ENCODE measurements around the gene PRDX1.
"Not testable (repeated sequence)": the region's sequence is repeated elsewhere in the genome, so short reads cannot be mapped to it uniquely, and the experiment has no call there.

Gene PRDX1

GRCh38 chr1:45503462-45504360 lies 18.0 kb downstream of the PRDX1 start:
- no peak for DNase-seq (ENCODE audit: low read depth)

- no peak for DNase-seq (ENCODE audit: low read depth)
Observed at GRCh38 chr1:45501505-45501859, 20.2 kb downstream of the PRDX1 start.

DNA sequence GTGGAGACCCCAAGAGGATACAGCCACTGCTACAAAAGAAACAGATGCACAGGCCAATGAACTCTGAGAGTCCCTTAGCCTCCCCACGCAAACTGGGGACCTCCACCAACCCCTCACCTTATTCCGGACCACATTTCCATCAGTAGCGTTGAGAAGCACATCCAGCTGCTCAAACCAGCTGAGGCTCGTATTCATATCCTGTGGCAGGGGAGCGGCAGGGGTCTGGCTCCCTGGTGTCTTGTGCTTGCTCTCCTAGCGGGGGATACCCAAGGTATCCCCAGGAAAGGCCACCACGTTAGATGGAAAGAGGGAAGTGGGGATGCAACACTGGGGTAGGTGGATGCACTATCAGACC lies 22.3 kb downstream of the PRDX1 start:
- DNase-seq (ENCODE audit: low read depth), result no peak

GRCh38 chr1:45498279-45498678 lies 23.4 kb downstream of the PRDX1 start:
- no peak for DNase-seq (ENCODE audit: low read depth)

DNA sequence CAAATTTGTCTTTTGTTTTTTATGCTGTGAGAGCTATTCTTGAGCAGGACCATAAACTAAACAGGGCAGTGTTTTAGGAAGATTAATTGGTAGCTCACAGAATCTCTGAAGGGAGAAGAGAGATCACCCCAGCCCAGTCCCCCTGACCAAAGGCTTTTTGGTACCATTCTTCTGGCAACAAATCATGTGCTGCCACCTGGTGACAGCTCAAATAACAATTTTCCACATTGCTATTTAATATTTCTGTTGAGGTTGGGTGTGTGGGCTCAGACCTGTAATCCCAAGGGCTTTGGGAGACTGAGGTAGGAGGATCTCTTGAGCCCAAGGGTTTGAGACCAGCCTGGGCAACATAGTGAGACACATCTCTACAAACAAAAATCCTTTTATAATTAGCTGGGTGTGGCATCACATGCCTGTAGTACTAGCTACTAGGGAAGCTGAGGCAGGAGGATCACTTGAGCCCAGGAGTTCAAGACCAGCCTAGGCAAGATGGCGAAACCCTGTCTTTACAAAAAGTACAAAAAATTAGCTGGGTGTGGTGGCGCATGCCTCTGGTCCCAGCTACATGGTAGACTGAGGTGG lies 28.5 kb downstream of the PRDX1 start:
- peak; percentile 51 for DNase-seq (ENCODE audit: low read depth)

GRCh38 chr1:45492691-45493090 lies 29.0 kb downstream of the PRDX1 start:
- no peak for DNase-seq (ENCODE audit: low read depth)

DNA sequence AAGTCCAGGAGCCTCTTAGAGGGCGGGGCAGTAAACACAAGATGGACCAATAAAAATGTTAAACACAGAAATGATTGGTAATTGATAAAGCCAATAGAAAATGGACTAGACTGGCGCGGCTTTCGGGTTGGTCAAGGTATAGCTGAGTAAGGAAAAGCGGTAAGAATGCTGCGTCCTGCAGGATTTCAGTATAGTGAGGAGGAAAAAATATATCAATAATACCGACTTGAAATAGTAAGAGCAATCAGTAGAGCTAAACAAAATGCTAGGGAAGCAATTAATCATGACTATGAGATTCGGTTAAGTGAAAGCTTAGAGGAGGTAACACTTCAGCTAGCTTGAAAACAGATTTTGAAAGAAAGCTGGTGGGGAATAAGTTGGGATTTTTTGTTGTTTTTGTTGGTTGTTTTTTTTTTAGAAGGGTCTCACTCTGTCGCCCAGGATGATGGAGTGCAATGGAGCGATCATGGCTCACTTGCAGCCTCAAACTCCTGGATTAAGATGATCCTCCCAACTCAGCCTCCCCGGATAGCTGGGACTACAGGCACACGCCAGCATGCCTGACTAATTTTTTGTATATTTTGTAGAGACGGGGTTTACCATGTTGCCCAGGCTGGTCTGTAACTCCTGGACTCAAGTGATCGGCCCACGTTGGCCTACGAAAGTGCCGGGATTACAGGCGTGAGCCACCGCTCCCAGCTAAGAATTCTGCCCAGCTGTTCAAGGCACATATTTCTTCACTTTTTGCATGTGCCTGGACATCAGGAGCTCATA lies 30.0 kb downstream of the PRDX1 start:
- no peak for DNase-seq (ENCODE audit: low read depth)

DNA sequence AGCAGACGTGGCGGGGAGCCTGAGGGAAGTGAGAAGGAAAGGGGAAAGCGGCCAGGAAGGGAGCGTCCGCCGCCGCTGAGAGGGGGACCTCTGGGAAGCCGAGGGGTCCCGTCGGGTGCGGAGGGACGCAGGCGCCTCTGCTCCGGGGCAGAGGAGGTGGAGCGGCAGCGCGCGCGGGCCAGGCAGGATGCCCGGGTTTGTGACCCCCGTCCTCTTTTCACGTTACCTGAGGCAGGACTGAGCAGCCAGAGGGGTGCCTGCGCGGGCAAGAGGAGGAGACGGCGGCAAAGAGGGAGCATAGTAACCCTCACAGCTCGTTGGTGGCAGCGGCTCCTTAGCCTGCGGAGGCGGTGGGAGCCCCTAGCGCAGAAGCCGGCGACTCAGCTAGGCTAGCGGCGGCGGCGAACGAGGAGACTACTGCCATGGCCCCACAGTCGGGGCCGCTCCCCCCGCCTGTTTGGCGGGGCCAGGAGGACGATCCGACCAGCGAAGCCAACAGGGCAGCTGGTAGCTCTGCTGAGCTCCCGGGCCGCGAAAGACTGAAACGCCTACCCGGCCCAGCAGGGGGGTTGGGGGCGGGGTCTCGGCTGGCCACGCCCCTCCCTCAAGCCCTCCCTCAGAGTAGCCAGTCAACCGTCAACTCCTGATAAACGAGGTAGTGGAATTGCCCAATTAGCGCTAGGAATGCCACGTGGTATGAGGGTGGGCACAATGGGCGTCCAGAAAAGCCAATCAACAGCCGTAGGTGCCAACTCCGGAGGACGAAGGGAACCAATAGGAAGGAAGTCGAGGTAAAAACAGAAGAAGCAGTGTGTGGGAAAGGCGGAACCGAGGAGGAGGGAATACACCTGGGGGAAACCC lies 30.8 kb downstream of the PRDX1 start, which contains the start of gene TESK2:
TSS of gene TESK2 (minus strand) at position 538 of the 861 bp plus-strand sequence. CDS start 33,378 bp downstream, outside the sequence.
- DNase-seq (ENCODE audit: low read depth), result peak; percentile 98

DNA sequence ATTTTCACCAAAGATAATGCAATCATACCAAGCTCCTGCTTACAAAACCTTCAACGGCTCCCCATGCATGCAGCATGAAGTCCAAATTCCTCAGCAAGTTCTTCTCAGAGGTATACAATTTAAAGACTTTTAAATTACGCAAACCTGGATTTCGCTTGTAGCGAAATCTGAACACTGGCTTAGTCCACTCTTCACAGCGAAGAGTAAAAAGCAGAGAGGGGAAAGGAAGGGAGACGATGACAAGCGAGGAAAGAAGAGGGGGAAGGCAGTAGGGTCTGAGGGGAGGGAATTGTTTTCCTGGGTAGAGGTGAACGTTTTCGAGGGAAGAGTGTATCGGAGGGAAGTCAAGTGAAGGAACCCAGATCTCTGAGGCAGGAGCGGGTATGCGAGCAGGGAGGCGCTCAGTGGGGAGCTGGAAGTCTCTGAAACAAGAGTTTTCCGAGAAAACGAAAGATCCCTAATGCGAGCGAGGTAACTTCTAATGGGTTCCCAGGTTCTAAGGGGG lies 31.5 kb downstream of the PRDX1 start:
- DNase-seq (ENCODE audit: low read depth), result no peak

DNA sequence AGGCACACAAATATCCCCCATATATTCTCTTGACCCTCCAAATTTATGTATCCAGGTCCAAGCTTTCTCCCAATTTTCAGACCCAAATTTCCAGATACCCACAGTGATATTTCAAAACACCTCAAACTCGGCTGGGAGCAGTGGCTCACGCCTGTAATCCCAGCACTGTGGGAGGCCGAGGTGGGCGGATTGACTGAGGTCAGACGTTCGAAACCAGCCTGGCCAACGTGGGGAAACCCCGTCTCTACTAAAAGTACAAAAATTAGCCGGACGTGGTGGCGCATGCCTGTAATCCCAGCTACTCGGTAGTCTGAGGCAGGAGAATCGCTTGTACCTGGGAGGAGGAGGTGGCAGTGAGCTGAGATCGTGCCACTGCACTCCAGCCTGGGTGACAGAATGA lies 32.3 kb downstream of the PRDX1 start:
- DNase-seq (ENCODE audit: low read depth), result not testable (repeated sequence)

DNA sequence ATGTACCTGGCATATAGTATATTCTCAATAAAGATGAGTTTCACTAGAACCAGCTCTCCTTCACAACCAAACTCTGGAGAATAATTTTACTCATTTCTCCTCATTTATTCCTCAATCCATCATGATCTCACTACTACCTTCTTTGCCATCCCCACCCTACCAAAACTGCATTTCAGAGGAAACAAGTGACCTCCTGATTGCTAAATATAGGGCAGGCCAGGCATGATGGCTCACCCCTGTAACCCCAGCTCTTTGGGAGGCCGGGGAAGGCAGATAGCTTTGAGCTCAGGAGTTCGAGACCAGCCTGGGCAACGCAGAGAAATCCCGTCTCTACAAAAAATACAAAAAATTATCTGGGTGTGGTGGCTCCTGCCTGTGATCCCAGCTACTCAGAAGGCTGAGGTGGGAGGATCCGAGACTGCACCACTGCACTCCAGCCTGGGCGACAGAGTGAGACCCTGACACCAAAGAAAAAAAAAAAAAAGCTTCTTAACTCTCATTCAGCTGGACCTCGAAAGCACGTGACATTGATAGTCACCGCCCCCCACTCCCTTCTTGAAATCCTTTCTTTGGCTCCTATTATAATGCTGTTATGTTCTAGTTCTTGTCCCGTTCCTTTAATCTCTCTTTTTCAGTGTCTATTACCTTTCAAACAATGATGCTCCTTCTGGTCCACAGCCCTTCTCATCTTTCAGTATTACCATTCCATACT lies 32.9 kb downstream of the PRDX1 start:
- no peak for DNase-seq (ENCODE audit: low read depth)

DNA sequence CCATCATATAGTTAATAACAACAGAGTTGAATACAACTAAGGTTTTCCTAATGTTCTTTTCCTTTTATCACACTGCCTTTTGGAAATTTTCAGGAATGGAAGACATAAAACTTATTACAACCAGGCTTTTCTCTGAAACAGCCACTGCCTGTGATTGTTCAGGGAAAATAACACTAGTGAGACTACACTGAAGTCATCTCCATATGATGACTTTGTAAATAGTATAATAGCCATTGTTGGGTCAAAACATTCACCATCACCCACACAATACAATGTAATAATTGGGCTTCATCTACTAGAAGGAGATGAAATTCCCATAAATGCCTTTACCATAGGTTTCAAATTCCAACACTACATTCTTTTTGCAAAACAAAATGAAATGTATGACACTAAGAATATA lies 35.7 kb downstream of the PRDX1 start:
- no peak for DNase-seq (ENCODE audit: low read depth)

DNA sequence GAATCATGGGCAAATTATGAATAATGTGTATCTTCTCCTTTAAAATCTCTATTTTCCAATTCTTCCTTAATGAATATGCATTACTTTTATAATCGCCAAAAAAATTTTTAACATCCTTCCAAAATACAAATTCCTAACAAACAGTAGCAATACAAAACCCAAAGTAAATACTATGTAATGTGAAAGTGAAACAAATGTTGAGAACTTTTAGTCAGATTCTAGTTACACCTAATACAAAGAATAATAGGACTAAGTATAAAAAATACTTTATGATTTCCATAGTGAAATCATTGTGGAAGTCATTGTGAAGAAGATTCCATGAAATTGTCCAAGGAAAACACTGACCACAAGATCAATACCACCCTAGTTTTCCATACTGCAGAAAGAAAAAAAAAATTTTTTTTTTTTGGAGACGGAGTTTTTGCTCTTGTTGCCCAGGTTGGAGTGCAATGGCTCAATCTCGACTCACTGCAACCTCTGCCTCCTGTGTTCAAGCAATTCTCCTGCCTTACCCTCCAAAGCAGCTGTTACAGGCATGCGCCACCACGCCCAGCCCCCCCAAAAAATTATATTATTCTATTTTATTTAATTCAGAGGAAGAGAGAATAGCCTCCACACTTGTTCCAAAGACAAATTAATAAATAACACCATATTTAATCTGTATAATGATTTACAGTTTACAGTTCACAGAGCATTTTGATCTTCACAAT lies 42.5 kb downstream of the PRDX1 start:
- no peak for DNase-seq (ENCODE audit: low read depth)

DNA sequence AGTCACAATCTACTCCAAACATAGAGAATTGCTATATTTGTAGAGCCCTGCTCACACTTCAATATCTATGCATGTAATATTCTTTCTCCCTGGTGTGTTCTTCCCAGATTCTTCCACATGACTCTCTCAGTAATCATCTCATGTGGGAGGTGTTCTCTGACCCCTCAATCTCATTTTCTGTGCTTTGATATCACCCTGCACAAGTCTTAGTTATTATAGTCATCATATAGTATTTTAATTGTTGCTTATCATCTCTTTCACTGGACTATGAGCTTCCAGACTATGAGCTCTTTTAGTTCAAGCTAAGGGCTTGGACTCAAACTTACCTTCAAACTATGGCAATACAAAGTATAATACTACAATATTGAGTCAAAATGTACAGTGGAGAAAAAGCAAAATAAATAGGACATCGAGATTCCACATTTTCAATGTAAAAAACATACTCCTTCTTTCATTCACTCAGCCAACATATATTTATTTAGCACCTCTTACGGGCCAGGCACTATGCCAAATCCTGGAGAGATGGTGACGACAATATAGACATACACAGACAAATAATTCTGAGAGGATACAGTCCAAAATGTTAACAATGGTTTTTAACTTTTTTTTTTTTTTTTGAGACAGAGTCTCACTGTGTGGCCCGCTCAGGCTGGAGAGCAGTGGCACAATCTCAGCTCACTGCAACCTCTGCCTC lies 43.4 kb downstream of the PRDX1 start:
- DNase-seq (ENCODE audit: low read depth), result no peak

DNA sequence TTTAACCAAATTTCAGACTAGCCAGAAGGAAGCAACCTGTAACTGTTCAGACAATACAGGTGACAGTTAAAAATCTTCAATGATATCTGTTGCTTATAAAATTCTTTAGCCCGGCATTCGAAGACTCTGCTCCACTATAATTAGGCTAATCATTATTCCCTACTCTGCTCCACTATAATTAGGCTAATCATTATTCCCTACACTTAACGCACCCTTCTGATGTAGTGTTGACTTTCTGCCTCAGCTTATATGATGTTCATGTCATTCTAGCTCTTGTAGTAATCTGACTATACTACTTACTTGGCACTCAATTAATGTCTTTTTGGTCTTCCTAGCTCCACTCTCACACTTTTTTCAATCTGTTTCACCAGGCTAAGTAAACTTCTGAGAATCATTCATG lies 44.0 kb downstream of the PRDX1 start:
- no peak for DNase-seq (ENCODE audit: low read depth)

DNA sequence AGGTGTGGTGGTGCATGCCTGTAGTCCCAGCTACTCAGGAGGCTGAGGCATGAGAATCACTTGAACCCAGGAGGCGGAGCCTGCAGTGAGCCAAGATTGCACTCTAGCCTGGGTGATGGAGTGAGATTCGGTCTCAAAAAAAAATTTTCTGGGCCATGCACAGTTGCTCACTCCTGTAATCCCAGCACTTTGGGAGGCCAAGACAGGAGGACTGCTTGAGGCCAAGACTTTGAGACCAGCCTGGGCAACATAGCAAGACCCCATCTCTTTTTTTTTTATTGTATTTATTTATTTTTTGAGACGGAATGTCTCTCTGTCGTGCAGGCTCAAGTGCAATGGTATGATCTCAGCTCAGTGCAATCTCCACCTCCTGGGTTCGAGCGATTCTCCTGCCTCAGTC lies 47.5 kb downstream of the PRDX1 start:
- not testable (repeated sequence) for DNase-seq (ENCODE audit: low read depth)

GRCh38 chr1:45473302-45473701 lies 48.4 kb downstream of the PRDX1 start:
- DNase-seq (ENCODE audit: low read depth), result no peak

DNA sequence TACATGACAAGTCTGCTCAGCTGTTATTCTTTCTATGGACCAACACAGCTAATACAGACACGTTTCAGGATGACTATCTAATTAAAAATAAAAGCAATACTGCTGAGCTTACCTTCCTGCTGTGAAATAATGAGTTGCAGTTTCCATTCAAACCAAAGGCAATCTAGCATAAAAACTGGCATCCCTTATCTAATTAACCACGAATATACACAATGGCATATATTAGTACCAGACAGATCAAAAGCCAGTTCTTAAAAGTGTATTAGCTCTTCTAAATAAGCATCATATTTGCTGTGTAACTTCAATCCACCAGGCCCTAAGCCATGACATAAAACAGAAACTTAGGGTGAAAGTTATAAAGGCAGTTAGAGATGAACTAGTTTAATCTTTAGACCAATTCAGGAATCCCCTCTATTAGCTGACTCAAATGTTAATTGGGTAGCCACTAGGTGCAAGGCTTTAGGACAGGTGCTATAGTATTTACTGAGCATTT lies 51.3 kb downstream of the PRDX1 start:
- no peak for DNase-seq (ENCODE audit: low read depth)

GRCh38 chr1:45467353-45467752 lies 54.3 kb downstream of the PRDX1 start:
- DNase-seq (ENCODE audit: low read depth), result not testable (repeated sequence)

GRCh38 chr1:45465277-45465676 lies 56.4 kb downstream of the PRDX1 start:
- DNase-seq (ENCODE audit: low read depth), result no peak
